DND-41 (cell line): ENCODE results near the gene TUBB8.

ENCODE experiments used
- EZH2 ChIP-seq: IDR thresholded peaks from 3 replicates; pipeline ENCODE4 v1.6.1; 2012; ENCODE audit warnings: borderline replicate concordance, low read depth, mild to moderate bottlenecking, moderate library complexity, low read length, inconsistent platforms; ENCODE audit not compliant: severe bottlenecking
- TF ChIP-seq, protein P1 (sequence below): IDR thresholded peaks from 2 replicates; pipeline ENCODE4 v1.5.1; 2012; ENCODE audit warnings: borderline replicate concordance, low read length, moderate library complexity, mild to moderate bottlenecking; ENCODE audit not compliant: poor library complexity, severe bottlenecking; ENCODE audit errors: extremely low read depth

DNA sequence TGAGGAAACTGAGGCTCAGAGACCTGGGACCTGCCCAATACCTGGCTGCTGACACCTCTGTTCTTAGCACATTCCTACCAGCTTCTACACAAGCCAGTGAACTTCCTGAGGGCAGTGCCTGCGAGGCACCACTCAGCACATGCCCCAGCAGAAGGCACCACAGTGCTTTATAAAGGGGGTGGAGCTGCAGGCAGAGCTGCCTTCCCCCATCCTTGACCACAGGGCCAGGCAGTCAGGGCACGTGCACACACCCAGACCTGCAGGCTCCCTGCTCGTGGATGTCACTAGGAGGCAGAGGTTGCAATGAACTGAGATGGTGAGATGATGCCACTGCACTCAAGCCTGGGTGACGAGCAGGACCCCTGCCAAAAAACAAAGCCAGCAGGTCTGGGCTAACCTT, 39.2 kb upstream of the TUBB8 start:
- TF ChIP-seq EZH2: no peak
- TF ChIP-seq, protein P1, sequence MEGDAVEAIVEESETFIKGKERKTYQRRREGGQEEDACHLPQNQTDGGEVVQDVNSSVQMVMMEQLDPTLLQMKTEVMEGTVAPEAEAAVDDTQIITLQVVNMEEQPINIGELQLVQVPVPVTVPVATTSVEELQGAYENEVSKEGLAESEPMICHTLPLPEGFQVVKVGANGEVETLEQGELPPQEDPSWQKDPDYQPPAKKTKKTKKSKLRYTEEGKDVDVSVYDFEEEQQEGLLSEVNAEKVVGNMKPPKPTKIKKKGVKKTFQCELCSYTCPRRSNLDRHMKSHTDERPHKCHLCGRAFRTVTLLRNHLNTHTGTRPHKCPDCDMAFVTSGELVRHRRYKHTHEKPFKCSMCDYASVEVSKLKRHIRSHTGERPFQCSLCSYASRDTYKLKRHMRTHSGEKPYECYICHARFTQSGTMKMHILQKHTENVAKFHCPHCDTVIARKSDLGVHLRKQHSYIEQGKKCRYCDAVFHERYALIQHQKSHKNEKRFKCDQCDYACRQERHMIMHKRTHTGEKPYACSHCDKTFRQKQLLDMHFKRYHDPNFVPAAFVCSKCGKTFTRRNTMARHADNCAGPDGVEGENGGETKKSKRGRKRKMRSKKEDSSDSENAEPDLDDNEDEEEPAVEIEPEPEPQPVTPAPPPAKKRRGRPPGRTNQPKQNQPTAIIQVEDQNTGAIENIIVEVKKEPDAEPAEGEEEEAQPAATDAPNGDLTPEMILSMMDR: no peak
